GM18508 (cell line): ENCODE measurements around the gene RNLS.

Source experiments
- ATAC-seq: cut with Tn5 transposase; IDR thresholded peaks from one replicate; pipeline ENCODE4 v1.9.1; 2021; ENCODE audit warnings: moderate number of reproducible peaks; ENCODE audit not compliant: insufficient read depth, unreplicated experiment

Gene RNLS

DNA sequence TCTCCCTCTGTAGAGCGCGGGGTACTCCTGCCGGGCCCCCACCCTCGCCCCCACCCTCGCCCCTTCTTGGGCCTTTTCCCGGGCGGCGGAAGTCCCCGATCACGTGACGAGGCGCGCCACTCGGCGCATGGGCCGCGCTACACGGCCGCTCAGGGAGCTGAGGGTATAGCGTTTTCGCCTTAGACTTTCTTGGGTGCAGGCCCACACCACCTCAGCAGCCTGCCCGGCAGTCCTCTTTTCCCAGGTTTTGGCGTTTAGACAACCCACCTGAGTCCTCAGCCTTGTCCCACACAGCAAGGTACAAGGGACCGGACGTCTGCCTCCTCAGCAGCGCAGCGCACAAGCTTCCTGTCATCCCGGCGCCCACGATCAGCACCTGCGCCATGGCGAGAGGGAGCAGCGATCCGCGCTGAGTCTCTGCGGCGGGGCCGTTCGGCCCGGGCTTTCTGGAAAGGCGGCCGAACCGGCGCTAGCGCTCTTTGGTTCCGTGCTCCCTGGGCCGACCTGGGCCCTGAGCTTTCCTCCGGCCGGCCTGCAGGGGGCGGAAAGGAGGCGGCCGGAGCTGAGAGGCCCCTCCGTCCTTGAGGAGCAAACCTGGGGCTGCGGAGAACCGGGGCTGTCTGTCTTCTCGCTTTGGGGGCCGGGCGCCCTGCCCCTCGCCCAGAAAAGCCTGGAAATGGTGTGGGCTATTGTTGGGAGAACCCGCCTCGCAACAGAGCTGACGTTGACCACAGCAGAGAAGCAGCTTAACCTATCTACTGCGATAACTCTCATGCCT lies at the start of gene RNLS:
RNLS (minus strand) TSS at position 513 of the 778 bp plus-strand sequence.
- ATAC-seq: no peak

DNA sequence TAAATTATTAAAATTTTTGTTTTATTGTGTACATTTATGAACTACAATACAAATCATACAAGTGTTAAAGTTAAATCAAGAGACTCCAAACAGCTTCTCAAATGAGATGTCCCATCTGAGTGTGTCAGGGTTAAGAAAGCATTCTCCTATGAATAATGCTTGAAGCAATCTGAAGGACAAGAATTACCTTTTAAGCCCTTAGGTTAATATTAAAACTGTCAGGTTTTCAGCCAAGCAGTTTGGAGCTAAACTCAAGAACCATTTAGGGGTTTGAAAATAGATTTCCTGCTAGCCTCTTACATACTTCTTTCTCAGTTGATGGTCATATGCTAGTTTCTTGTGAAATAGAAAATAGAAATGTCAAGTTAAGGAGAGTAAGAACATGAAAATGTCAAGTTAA lies 41.7 kb upstream of the RNLS start:
- ATAC-seq: no peak

DNA sequence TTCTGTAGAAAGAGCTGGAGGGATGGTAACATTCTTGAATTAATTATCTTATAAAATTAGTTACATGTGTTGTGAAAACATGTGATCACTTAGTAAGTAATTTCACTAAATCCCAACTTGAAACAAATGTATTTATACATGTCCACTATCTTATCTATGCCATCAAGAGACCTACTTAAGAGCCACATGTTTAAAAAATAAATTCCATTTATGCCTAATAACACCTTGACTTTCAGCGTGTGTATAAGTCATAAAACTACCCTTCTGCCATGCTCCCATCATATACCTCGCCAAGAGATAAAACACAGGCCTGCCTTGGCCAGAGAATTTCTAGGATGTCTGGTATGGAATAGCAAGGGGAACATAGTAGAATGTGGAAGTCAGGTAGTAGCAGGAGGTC lies 40.7 kb upstream of the RNLS start:
- ATAC-seq: no peak

DNA sequence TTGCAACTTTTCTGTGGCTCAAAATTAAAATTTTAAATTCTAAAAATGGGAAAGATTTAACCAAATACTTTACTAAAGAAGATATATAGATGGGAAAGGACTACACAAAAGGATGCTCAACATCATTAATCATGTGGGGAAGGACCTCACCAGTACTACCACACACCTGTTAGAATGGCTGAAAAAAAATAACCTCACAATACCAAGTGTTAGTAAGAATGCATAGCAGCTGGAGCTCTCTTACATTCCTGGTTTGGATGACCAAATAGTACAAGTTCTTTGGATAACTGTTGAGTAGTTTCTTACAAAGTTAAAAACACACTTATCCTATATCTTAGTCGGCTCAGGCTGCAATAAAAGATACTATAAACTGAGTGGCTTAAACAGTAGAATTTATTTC lies 37.3 kb upstream of the RNLS start:
- no peak for ATAC-seq

DNA sequence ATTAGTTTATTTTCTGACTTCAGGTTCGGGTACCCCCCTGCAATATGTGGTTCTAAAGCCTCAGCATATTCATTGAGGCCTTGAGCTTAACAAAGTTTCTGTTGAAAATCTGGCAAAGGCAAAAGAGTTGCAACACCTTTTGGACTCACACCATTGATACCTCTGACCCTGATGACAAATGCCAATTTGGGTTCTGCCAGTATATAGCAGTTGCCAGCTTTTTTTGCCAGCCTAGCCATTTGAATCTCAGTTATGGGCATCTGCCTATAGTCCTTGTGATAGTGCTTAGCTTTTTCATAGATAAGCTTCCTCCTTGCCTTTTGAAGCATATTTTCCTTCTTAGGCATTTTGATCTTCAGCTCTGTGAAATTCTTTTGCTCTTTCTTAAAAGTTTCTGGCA lies 35.4 kb upstream of the RNLS start:
- ATAC-seq: no peak

DNA sequence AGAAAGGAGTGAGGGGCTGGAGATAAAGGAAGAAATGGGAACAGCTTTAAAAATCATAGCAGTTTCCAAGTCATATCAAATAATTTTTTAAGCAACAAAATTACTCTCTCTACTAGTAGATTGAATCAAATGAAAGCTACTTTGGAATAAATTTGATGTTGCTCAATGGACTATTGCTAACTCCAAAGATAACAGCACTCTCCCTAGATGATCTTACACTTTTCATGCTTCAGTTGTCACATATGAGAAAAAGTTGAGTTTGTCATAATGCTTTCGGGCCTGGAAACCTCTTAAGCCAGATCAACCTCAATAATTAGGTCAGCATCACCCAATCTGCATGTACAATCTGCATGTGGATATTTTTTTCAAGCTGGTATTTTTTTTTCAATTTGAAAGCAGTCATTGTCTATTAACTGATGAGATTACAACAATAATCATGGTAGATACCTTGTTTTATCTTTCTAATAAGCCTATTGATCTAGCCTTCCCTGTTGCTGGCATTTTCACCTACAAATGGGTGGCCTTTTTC lies 34.7 kb upstream of the RNLS start:
- no peak for ATAC-seq

DNA sequence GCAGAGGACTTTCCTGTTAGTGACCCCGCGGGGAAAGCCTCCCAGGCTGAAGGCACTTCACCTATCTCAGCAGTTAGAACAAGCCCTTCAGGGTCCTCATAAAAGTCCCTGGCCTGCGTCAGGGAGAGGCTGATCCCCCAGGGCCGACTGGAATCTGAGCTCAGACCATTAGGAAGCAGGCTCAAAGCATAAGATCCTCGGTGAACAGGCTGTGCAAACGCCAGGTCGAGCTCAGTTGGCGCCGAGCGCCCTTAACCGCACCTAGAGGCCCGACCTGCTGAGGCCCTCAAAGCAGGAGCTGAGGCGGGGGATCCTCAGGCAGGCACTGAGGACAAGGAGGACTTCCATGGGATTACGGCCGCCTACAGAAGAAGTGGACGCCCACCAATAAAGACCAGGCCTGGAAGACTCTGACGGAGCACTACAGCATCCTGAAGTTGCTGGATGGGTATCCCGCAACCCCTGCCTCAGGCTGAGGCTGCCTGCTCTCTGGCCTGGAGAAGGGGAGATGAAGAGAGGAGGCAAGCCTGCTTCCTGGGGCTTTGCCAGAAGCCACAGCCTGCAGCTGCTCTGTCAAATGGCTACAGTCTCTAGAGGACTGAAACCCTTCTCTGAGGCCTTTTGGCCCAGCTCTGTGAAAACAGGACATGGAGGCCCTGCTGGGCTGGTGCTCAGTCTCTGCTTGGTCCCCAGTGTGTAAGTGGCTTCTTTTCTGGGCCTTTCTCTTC lies 33.3 kb upstream of the RNLS start:
- no peak for ATAC-seq

DNA sequence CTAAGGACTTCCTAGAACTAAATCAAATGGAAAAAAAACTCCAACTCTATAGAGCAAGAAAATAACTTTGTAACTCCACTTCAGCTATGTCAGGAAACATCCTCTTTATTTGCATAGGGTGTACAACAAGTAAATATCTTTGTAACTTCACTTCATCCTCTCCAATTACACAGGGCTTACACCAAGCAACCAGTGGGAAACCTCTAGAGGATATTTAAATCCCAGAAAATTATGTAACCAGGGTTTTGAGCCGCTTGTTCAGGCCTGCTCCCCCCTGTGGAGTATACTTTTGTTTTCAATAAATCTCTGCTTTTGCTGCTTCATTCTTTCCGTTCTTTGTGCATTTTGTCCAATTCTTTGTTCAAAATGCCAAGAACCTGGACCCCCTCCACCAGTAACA lies 25.7 kb upstream of the RNLS start:
- no peak for ATAC-seq

DNA sequence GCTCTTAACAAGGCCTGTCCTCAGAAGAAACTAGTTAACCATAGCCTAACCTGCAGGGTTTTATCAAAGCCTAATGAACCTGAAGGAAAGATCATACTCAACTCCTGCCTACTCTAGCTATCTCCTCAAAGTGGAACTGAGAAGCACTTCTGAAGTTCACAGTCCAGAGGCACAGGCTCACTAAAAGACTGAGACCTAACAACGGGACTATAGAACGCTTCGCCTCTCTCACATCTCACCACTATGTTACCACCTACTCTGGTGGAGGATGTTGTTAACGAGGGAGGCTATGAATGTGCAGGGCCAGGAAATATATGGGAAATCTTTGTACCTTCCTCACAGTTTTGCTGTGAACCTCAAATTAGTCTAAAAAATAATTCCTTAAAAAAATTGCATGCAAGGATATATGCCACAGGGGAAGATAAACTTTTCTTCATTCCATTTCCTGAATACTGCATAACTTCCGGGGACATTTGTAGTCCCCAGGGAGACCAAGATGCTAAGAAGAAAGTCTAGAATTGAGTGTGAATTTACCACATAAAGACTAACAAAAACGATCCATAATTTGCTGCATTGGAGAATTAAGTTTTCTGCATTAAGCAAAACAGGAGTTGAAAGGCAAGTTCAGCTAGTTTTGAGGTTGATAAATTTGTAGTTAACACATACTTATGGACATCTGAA lies 25.1 kb upstream of the RNLS start:
- no peak for ATAC-seq

DNA sequence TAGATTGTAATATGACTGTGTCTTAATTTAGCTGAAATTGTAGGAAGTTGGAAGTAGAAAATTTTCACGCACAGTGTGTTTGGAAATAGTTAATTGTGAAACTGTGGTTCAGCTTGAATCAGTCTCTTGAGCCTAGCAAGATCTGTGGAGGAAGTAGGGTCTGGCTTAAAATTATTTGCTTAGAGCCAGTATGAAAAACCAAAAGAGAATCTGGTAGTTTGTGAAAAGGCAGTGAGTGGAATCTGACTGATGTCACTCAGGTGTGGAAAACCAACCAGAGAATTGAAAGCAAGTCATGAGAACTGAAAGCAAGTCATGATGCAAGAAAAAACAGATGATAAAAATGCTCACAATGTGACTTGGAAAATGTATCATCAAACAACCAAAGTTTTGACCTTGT lies 14.9 kb upstream of the RNLS start:
- ATAC-seq: no peak

DNA sequence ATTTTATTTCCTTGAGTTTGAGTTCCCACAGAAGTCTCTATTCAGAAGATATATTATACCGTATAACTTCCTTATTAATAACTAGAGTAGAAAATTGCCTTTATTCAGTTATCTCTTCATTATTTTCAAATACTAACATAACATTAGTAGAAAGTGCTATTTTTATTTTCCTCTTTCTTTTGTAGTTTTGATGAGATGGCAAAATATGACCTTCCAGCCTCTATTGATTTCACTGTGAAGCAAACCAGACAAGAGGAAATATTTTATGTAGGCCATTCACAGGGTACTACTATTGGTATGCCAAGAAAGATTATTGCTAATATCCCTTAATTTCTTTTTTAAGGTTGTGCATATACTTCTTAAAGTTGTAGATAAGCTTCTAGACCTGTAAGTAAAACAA lies 11.4 kb upstream of the RNLS start:
- ATAC-seq: no peak

DNA sequence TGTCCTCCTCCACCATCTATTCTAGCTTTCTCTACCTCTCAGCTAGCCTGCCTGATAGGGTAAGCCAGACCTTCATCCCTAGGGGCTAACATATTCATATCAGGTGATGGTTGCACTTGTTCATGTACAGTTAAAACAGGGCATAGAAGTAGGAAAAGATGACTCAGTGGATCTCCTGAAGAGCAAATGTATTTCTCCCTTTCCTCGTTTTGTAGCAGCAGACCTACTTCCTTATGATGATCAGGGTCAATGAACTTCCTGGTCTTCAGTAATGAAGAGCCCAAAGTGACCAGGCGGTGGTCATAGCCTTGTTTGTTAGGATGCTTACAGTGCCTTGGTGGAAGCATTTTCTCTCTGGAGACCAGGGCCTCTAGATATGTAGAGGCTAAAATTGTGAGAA lies 9.8 kb upstream of the RNLS start:
- no peak for ATAC-seq

DNA sequence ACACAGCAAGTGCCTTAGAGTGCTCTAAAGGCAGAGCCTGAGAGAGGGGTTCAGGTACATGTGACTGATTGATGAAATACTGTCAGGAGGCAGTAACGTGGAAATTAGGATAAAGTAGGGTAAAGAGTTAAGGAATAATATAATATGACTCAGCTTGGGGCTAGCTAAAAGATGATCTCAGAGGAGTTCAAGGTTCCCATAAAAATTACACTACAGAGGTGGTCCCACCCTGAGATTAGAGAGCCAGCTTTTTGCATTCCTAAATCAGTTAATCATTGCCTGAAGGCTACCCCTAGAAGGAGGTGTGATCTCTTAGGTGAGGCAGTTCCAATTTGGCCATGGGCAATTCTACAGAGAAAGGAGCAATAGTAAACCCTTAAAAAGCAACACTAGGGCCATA lies 9.3 kb upstream of the RNLS start:
- ATAC-seq: no peak

DNA sequence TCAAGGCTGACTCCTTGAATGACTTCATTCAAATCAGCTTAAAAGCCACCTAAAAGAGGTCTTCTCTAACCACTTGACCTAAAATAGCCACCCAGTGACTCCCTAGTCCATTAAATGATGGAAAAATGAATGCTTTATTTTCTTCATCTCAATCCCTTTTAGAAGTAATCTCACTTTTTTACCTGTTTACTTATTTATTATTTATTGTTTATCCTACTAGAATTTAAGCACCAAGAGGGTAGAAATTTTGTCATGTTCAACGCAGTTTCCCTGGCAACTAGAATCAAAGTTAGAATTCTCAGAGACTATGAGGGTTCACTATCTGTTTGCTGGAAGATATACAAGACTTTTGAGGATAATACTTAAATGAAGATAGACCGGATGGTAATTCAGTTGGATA lies 3.3 kb upstream of the RNLS start, which contains the start of gene LIPJ:
LIPJ (plus strand) TSS at position 301 of the 400 bp plus-strand sequence. CDS start 3,926 bp downstream, outside the sequence.
- ATAC-seq: no peak

DNA sequence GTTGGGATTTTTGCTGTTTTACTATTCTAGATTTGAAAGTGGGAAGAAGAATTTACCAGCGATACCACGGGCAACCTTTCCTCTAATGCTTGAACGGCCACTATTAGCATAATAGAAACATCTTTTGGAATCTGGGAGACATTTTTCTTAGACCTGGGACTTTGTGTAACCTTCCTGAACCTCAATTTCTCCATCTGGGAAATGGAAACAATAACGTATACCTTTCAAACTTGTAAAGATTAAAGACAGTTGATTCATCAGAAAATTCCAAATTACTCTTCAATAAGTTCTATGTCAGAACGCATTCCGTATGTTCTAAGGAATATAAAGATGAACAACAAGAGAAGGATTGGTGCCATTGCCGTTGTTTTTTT lies 453 bp upstream of the RNLS start:
- ATAC-seq: no peak

DNA sequence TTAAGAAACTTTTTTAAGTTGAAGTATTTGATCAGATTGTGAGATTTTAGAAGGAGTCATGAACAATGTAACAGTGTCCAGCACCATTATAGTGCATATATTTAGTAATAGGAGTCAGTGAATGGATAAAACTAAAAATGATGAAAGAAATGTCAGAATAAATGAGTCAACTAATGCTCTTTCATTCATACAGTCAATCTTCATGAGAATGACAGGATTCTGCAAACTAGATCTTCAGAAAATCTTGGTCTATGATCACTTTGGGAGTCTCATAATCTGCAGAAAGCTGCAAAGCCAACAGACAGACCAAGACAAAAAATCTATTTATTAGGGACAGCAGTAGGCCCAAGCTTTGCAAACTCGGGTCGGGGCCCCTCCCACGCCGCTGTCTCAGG lies 710 bp downstream of the RNLS start:
- ATAC-seq: no peak

DNA sequence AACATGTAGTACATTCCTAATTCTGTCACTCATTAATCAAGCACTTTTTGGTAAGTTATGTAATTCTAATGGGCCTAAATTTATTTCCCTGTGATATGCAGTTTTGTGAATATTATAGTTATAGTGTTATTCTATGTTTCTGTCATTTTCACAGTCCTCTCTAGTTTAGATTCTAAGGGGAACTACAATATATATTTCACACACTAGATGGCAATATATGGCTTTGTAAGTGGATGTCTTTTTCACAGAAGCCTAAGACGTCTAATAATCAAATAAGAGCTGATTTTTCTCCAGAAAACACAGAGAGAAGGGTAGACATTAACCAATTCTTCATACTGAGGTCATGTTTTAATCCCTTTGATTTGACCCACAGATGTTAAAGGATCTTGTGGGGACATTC lies 18.0 kb downstream of the RNLS start:
- ATAC-seq: no peak

DNA sequence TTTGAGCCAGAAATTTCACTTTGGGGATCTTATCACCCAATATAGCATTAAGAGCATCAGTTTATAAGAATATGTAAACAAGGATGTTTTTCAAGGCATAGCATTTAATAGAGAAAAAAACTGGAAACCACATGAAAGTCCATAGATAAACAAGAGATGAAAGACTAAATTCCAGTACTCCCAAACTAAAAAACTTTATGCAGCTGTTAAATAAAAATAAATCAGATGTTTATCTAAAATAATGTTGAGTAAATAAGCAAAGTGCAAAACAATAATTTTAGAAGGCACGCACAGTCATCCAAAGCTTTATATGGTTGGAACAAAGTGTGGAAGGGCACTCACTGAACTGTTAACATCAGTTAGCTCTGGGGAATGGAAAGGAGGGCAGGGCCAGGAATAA lies 21.0 kb downstream of the RNLS start:
- ATAC-seq: no peak

DNA sequence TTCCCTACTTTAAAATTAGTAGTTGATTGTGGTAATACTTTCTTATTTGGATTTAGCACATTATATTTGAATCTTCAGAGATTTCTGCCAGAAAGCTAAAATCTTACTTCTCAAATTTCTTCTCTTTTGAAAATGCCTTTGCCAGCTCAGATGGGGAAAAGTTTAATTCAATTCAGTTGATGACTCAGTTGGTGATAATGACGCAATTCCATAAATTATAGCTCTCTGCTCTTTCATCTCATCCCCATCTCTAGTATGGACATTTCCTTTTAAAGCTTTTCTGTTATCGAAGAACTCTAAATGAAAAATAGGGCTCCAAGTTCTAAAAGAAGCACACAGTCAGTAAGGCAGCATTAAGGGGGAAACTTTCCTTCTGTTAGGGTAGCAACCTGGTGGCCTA lies 25.5 kb downstream of the RNLS start:
- no peak for ATAC-seq

DNA sequence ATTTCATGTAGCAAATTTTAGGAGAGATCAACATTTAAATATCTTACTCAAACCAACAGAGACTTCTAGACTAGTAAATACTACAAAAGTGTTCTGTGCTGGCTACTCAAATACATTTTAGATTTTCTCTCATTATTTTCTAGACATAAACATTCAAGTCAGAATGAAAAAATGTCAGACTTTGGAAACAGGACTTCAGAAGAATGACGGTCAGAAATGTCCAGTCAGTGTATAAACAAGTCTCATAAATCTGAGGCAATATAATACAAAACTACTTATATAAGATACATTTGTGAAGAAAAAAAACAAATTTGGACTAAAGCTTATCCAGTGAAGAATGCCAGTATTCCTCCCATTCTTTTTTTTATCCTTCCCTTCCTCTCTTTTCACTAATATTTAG lies 25.9 kb downstream of the RNLS start:
- ATAC-seq: no peak
